Measurements from ENCODE around the gene MTERF4. TPM values are rescaled to one million over a fixed set of nuclear protein-coding genes. Genes with fewer than 3 reads are reported as not detected.
A peak's percentile ranks its signal among the peaks of the same experiment; 100 is the strongest.

The MTERF4 gene
- total RNA-seq, 6 experiments from 2014 or later = 12.1 to 26.3 (median 17.0) TPM

GRCh38 chr2:241053576-241054251, 48.4 kb downstream of the MTERF4 start:
- WGBS (ENCODE audit: insufficient coverage, low coverage, low lambda C conversion rate, missing lambda C conversion rate) = 93% methylated on average over 3 of the region's 8 CpGs
- ATAC-seq = no peak
- DNase-seq = no peak
- intact Hi-C loops (cut with DNase I) = no loop called here
- H3K36me3 ChIP-seq = peaks cover 0 to 31% (median 0%) of the 10 kb centered on the region in 4 donors
- no peak overlapping the region for H3K27ac ChIP-seq
- no peak overlapping the region for H3K4me3 ChIP-seq
- TF ChIP-seq, protein P1, sequence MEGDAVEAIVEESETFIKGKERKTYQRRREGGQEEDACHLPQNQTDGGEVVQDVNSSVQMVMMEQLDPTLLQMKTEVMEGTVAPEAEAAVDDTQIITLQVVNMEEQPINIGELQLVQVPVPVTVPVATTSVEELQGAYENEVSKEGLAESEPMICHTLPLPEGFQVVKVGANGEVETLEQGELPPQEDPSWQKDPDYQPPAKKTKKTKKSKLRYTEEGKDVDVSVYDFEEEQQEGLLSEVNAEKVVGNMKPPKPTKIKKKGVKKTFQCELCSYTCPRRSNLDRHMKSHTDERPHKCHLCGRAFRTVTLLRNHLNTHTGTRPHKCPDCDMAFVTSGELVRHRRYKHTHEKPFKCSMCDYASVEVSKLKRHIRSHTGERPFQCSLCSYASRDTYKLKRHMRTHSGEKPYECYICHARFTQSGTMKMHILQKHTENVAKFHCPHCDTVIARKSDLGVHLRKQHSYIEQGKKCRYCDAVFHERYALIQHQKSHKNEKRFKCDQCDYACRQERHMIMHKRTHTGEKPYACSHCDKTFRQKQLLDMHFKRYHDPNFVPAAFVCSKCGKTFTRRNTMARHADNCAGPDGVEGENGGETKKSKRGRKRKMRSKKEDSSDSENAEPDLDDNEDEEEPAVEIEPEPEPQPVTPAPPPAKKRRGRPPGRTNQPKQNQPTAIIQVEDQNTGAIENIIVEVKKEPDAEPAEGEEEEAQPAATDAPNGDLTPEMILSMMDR (IDR thresholded peaks at IDR 0.05) = no peak
- TF ChIP-seq POLR2A (IDR thresholded peaks at IDR 0.05) = no peak
- no peaks in the 10 kb centered on the region for H3K27me3 ChIP-seq
- H3K4me1 ChIP-seq = no peaks in the 10 kb centered on the region
- H3K9me3 ChIP-seq = no peaks in the 10 kb centered on the region

DNA sequence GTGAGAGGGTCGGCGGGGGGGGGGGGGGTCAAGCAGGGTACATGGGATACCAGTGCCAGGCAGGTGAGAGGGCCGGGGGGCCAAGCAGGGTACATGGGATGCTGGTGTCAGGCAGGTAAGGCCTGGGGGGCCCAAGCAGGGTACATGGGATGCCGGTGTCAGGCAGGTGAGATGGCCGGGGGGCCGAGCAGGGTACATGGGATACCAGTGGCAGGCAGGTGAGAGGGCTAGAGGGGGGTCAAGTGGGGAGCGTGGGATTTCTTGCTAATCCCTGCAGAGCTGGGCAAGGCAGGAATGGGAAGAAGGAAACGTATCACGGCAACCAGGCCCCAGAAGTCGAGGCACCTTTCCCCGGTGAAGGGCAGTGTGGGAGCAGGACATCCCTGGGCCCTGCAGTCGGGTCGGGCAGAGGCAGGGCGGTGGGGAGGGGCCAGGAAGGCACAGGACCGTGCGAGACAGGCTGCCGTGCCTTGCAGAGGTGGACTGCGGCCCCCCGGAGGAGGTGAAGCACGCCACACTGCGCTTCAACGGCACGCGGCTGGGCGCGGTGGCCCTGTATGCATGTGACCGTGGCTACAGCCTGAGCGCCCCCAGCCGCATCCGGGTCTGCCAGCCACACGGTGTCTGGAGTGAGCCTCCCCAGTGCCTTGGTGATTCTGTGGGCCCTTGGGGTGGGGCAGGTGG, 49.3 kb downstream of the MTERF4 start:
- Histone ChIP-seq H3K4me1 (no peaks in the 10 kb centered on the region), H3K27me3 (no peaks in the 10 kb centered on the region), H3K9me3 (no peaks in the 10 kb centered on the region), H3K36me3 (peaks cover 0 to 32% (median 0%) of the 10 kb centered on the region in 4 donors), H3K4me3 (no peak overlapping the region), H3K27ac (no peak overlapping the region)
- intact Hi-C loops (cut with DNase I) = no loop called here
- WGBS (ENCODE audit: insufficient coverage, low coverage, low lambda C conversion rate, missing lambda C conversion rate) = 91% methylated on average over 4 of the region's 31 CpGs
- peak in 1 of 4 donors; percentile 7 for ATAC-seq
- TF ChIP-seq, protein P1 (IDR thresholded peaks at IDR 0.05) = no peak
- TF ChIP-seq POLR2A (IDR thresholded peaks at IDR 0.05) = no peak
- peak in 2 of 3 donors; percentile 18 to 40 for DNase-seq

- Histone ChIP-seq H3K36me3 (peaks cover 0 to 32% (median 0%) of the 10 kb centered on the region in 4 donors), H3K4me3 (no peak overlapping the region), H3K4me1 (no peaks in the 10 kb centered on the region), H3K9me3 (no peaks in the 10 kb centered on the region), H3K27me3 (no peaks in the 10 kb centered on the region), H3K27ac (no peak overlapping the region)
- WGBS (ENCODE audit: insufficient coverage, low coverage, low lambda C conversion rate, missing lambda C conversion rate) = 100% methylated on average over 3 of the region's 33 CpGs
- TF ChIP-seq POLR2A (IDR thresholded peaks at IDR 0.05) = no peak
- TF ChIP-seq, protein P1 (IDR thresholded peaks at IDR 0.05) = no peak
- DNase-seq = peak in 1 of 3 donors; percentile 37
- ATAC-seq = peak in 1 of 4 donors; percentile 7
- intact Hi-C loops (cut with DNase I) = no loop called here
Observed at GRCh38 chr2:241051578-241052487, 50.3 kb downstream of the MTERF4 start.
